ENCODE results near the gene INPP5F.

GRCh38 chr10:119776536-119776935, 50.7 kb downstream of the INPP5F start:
- TF ChIP-seq CTCF (IDR thresholded peaks at IDR 0.05): no peak
- TF ChIP-seq POLR2A (IDR thresholded peaks at IDR 0.05): no peak

Data from right lobe of liver (tissue), 4 donors.